Kidney tubule cell (primary cell): Measurements from ENCODE around the gene TDRD7.
"Not testable (repeated sequence)": the region's sequence is repeated elsewhere in the genome, so short reads cannot be mapped to it uniquely, and the experiment has no call there.

ENCODE experiments used
- DNase-seq: peaks from one replicate; pipeline ENCODE4 v3.0.0-alpha.2; 2018; ENCODE audit warnings: low spot score

The TDRD7 gene

DNA sequence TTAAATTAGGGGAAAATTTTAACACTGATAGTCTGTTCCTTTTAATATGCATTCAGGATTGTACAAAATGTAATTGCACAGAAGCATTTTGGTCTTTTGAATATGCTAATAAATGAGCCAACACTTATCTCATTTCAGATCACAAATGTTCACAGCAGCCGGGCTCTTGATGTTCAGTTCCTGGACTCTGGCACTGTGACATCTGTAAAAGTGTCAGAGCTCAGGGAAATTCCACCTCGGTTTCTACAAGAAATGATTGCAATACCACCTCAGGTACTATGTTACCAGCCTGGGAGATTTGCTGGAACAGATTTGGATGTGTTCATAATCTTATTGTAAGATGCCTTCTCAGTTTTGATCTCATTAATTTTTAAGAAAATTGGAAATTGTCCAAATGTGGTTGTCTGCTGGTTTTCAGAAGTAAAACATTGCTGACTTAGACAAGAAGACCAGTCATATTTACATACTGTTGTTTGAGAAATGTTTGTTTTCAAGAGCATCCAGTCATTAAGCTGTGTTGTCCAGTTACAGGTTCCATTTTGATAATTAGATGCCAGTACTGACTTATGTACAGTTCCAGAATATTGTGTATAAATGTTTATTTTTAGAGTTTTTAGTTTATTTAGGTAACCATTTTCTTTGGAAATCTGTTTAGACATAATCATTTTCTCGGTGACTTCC is 66.5 kb downstream of the TDRD7 start:
- DNase-seq, result no peak

DNA sequence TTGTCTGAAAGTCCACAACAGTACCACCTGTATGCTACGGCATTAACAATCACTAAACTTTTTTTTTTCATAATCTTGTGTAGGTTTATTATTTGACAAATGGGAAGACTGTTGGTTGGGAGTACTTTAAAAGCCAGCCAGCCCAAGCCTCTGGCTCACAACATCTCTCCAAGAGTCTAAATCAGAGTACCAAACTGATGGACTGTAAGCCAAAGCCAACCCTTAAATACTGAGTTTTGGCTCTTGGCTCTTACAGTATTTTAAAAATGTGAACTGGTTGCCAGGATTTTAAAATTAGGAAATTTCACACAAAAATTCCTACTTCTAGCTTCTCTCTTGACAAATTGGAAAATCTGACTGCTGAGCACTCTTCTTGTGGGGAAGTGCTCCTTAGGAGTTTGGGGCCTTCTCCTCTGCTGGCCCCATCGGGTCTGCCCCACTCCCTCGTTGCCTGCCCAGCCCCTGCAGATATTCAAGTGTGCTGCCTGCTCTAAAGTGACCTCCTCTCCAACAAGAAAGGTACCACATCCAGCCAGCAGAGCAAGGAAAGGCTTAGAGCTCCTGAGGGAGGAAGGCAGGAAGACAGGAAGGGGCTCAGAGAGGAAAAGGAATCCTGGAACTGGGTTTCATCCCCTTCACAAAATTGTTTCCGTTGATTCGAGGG is 67.7 kb downstream of the TDRD7 start:
- DNase-seq, result no peak

DNA sequence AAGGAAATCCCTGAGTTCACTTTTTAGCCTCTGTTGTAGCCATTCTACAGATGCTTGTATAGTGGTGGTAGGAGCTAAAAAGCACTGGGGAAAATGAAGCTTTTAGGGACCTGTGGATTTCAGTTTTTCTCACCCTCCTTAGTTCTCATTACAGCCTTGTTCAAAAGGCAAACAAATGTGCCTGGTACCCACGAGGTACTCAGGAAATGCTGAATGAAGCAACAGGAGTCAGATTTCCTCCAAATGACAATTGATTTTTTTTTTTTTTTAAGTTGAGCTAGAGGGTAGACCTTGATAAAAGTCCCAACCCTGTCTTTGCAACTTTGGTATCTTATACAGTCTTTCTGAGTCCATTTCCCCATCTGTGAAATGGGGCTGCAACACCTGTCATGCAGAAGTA is 68.3 kb downstream of the TDRD7 start:
- DNase-seq, result no peak

DNA sequence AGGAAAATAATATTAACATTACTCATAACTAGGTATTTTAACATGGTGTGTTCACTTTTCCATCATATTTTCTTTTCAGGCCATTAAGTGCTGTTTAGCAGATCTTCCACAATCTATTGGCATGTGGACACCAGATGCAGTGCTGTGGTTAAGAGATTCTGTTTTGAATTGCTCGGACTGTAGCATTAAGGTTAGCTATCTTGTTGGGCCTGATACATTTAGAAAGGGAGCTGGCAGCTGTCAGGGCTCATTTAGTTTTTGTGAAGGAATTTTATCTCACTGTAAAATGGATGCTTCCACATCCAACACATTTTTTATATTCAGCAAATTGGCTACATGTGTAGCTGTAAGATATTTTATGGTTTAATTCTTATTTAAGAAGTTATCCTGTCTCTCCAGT is 68.9 kb downstream of the TDRD7 start:
- no peak for DNase-seq

DNA sequence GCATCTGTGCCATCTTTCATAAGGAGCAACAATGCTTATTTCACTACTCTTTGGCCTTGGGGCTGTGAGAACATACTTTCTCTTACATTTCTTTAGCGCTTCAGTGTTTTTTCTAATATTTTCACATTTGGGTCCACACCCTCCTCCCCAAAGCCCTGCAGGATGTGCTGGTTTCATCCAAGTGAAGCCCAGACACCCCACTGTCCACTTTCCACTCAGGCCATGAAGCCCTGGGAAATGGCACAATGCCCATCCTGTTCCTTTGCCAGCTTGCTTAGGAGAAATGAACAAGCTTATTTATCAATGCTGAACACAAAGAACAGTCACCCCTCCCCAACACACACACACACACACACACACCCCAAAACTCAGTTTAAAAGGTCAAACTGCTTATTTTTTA is 72.2 kb downstream of the TDRD7 start:
- no peak for DNase-seq

DNA sequence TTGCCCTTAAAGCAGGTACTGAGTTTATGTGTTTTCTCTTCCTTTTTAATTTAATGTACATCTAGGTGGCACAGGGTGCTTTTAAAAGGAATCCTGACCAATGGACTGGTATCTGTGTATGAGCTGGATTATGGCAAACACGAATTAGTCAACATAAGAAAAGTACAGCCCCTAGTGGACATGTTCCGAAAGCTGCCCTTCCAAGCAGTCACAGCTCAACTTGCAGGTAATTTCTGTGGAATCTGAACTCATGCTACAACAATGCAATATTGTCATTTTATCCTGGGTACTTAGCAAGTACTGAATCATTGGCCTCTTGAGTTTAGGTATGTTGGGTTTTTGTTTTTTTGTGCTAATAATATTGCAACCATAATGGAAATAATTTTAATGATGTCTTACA is 75.2 kb downstream of the TDRD7 start:
- peak; percentile 65 for DNase-seq

DNA sequence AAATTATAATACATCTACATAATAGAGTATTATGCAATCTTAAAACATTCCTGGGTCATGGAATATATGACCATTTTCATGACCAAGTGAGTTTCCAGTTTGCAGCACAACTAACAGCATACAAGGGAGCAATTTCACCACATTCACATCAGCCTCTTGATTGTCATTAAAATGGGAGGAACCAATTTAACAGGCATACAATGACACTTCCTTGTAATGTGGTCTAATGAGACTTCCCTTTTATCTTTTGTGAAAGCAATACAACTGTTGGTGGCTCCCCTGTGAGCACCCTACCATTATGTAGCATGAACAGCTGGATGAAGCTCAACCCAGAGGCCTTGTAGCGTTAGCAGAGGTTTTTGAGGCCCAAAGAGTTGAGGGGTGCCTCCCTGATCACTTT is 76.0 kb downstream of the TDRD7 start:
- no peak for DNase-seq

DNA sequence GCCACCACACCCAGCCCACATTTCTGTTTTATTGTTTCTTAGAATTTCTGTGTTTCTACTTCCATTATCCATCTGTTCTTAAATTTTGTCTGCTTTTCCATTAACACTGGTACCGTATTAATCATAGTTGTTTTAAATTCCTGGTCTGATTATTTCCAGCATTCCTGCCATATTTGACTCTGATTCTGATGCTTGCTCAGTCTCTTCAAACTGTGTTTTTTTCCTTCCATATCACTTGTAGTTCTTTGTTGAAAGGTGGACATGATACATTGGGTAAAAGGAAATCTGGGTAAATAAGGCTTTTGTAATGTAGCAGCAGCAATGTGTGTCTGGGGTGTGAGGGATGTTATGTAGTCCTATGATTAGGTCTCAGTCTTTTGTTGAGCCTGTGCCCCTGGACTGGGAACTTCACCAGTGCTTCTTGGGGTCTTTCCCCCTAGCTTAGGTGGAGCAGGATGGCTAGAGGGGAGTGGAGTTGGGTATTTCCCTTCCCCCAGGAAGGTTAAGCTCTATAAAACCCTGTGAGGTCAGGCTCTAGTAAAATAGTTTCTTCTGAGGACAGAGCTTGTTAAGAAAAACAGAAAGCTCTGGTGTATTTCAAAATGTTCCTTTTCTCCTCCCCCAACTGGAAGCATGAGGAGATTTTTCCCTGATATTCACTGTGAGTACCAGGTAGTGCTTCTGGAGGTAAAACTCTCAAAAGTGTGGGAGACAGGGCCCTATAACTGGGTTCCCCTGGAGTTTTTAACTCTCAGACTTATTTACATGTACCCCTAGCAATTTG is 79.5 kb downstream of the TDRD7 start:
- DNase-seq, result no peak

DNA sequence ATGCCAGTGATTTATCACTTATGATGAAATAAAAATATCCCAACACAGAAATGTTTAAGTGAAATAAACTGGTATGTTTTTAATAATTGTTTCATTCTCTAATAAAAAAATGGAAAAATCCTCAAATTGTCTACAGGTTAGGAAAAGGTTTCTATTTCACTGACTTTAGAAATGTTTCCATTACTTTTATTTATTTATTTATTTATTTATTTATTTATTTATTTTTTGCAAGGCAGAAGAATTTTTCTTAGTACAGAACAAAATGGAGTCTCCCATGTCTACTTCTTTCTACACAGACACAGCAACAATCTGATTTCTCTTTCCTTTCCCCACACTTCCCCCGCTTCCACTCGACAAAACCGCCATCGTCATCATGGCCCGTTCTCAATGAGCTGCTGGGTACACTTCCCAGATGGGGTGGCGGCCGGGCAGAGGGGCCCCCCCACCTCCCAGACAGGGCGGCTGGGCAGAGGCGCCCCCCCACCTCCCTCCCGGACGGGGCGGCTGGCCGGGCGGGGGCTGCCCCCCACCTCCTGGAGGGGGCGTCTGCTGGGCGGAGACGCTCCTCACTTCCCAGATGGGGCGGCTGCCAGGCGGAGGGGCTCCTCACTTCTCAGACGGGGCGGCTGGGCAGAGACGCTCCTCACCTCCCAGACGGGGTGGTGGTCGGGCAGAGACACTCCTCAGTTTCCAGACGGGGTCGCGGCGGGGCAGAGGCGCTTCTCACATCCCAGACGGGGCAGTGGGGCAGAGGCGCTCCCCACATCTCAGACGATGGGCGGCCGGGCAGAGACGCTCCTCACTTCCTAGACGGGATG is 85.9 kb downstream of the TDRD7 start:
- not testable (repeated sequence) for DNase-seq

DNA sequence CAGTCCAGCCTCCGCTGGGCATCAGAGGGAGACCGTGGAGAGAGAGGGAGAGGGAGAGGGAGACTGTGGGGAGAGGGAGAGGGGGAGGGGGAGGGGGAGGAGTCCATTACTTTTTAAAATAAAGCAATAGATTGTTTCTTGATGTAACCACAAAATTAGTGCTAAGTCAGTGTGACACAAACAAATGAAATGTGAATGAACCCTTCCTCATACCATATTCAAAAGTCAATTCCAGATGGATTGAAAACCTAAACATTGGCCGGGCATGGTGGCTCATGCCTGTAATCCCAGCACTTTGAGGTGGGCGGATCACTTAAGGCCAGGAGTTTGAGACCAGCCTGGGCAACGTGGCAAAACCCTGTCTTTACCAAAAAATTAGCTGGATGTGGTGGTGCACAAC is 87.0 kb downstream of the TDRD7 start:
- DNase-seq, result not testable (repeated sequence)

DNA sequence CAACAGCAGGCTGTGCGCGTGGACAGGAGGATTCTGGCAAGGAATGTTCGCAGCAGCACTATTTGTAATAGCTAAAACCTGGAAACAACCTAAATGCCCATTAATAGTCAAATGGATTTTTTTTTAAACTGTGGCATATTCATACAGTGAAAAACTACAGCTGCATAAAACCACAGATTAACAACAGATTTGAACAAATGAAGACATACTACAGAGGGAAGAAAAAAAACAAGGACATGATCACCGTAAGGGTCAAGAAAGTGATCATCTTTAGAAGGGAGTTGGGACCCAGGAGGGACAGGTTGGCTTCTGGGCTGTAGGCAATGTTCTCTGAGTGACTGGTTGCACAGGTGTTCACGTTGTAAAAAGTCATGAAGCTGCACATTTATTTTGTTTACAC is 88.4 kb downstream of the TDRD7 start:
- DNase-seq, result no peak

DNA sequence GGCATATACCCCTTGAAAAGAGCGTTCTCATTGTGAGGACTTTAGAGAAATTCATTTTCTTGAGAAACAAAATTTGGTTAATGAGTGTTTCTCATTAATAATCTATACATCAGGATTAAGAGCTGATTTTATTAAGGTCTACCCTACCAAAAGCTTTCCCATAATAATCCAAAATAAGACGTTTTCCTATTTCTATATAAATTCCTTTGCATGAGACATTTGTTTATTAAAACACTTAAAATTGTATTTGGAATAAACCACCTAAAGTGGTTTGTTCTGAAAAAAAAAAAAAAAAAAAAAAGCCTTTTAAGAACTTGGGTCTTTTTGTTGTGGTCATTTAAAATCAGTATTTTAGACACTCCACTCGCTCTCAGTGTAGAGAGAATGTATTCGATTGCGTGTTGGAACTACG is 88.9 kb downstream of the TDRD7 start:
- DNase-seq, result no peak

DNA sequence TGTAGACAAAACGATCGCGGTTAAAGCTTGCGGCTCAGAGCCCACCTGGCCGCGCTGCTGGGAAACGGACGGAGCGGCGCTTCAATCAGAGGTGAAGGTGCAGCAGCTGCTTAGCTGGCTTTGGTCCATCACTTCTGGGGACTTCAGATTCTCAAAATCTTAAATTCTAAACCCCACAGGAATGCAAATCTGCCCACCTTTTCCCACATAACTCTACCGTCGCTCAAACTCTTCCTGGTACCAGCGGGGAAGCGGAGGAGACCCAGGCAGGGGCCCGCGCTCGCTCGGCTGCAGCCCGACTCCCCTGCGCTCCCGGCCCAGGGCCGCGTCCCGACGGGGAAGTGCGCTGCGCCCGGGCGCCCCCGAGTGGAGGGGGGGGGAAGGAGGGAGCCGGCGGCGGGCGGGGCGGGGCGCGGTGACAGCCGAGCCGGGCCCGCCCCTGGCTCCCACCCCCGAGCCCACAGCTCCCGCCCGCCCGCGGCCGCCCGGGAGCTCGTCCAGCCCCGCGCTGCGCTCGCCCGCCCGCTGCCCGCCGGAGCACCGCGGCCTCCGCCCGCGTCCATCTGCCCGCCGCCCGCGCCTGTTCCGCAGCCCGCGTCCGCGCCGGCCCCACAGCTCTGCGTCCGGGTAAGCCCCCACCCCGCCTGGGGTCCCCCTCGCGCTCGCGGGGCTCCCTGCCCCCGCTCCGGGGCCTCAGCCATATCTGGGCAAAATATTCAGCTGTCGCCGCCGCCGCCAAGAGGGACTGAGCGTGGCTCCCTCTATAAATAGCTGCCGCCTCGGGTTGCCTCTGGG is 89.5 kb downstream of the TDRD7 start, which contains the start of gene TMOD1:
Gene TMOD1 (plus strand): TSS at position 490 of the 795 bp plus-strand sequence. CDS start 22,523 bp downstream, outside the sequence.
- DNase-seq, result peak; percentile 53

DNA sequence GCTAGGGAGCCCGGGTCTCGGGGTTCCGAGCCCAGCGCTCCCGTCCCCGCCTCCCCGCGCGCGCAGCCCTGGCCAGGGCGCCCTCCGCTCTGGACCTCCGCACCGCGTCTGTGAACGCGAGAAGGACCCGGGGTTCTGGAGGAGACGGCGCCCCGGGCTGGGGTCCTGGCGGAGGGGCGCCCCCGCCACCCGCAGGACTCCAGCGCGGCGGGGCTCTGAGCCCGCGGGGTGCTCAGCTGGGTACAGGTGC is 90.0 kb downstream of the TDRD7 start:
- no peak for DNase-seq

DNA sequence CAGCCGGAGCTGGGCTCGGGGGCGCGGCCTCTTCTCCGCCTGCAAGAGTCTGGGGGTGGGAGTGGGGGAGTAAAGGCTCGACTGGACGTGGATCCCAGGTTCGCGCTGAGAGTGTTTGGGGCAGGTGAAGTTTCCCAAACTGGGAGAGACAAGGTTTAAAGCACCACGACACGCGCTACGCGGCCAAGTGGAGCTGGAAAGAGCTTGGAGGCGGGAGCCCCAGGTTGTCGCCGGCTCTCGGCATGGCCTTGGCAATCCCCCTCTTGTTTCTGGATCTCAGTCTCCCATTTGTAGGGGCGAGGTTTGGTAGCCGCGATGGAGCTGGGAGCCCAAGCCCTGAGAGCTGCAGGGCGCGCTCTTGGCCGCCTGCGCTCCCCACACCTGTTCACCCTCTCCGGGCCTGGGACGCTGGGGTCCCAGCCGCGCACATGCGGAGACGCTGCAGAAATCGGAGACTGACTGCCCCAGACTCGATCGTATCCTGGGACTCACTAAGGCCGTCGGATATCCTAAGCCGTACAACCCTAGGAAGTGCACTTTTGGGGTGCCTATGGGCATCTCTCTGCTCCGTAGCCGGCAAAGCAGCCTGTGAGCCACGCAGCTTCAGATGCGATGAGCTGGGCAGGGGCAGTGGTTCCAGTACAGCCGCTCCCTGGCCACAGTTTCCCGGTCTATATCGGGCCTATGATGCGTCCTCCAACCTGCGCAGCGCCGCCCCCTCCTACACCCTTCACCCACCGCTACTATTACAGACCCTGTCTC is 90.5 kb downstream of the TDRD7 start:
- no peak for DNase-seq

DNA sequence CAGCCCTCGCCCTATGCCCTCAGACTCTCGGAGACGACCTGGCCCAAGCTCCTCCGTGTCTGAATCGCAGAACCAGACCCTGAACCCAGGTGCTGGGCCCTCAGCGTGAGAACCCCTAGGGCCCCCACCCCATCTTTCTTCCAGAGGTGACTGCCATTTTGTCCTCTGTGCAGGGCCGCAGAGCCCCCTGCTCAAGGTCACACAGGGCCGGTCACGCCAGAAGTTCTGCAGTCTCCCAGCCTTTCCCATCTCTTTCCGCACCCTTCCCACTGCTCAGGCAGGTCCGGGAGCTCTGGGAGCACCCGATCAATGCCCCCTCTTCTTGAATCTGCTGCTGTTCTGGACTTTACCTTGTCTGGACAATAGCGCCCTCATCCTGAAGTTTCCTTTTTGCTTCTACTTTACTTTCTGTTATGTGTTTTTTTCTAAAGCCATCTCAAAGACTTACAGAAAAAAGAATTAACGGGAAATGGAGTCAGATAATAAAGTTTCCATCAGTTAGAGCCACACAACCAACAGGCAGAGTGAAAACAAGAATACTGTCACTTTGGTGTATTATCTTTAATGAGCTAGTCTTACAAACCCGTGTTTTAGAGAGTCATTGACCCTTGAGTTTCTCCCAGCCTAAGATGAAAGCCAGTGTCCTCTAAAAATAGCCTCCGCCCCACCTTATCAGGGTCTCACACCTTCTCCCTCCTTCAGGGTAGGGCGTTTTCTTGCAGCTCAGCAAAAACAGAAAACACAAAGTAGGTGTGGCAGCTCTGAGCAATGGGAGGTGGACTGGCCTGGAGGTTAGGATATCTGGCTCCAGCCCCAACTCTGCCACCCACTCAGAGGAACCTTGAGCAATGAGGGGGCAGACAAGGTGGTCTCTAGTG is 91.3 kb downstream of the TDRD7 start:
- no peak for DNase-seq

DNA sequence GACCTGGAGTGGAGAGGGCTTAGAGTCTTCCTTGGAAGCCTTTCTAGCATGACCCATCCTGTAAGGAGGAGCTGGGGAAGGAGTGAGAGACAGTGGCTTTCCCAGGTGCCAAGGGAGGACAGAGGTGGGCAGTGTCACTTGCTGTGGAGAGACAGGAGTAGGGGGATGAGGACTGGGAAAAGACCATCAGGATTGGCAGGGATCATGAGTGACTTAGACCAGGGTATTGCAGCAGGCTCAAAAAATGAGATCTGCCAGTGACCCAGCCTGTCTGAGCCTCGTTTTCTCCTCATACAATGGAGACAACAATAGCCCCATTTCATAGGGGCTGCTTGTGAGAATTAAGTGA is 91.9 kb downstream of the TDRD7 start:
- no peak for DNase-seq

DNA sequence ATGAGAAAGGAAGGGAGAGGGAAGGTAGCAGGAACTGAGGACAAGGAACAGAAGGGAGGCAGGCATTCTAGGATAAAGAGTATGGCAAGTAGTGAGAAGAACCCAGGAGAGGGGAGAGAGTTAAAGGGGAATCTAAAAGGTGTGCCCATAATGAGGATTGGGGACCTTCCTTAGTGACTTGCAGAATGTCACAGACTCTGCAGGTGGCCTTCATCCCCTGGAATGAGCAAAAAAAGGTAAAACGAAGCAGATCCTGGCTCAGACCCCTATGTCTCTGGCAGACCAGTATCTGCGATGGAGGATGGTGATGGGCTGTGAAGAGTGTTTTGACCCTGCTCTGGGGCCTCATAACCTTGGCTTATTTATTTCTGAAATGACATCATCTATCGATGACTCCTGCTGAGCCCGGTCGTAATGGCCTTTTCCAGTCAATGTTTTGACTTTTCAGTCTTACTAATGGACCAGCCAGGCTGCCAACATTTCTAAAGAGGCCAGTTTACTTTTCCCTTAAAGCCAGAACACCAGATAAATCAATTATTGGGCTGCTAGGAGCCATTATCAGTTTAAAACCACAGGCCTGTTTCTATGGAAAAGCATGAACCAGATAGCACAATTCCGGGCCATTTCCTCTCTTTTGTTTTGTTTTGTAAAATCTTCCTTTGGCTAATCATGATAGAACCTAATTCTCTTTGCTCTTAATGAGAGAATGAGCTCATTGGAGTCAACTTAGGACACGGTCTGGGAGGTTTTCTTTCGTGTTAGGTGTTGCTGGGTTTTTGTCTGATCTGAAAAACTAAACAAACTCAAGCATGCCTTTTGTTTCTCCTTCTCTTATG is 92.7 kb downstream of the TDRD7 start:
- peak; percentile 8 for DNase-seq

DNA sequence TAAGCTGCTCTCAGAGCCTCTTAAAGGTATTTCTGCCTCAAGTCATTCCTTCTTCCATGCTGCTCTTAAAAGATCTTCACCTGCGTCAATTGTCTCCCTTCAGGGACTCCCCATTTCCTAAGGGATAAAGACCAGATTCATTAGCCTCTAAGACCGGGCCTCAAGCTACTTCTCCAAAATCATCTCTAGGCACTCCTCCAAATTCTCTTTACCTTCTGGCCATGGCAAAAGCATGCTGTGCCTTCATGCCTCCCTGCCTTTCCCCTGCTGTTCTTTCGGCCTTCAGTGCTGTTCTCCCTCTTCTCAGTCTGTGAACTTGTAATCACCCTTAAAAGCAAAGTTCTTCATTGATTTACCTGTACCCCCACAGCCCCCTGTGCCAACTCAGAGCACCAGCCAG is 93.9 kb downstream of the TDRD7 start:
- DNase-seq, result no peak
